PFSK-1 (cell line): Measurements from ENCODE around the gene RGS6.

ENCODE experiments used
- FOXP2 ChIP-seq: optimal IDR thresholded peaks from 2 replicates; pipeline ENCODE3; 2011; ENCODE audit warnings: borderline replicate concordance, control low read depth, inconsistent platforms; ENCODE audit not compliant: insufficient read depth; ENCODE audit errors: extremely low read length, extremely low read depth
- POLR2AphosphoS5 ChIP-seq: IDR thresholded peaks from 2 replicates; pipeline ENCODE4 v1.6.1; 2012; ENCODE audit warnings: low read depth, mild to moderate bottlenecking, control low read depth, low read length, moderate library complexity
- SIN3A ChIP-seq: IDR thresholded peaks from 2 replicates; pipeline ENCODE4 v1.6.1; 2012; ENCODE audit warnings: mild to moderate bottlenecking, low read length, moderate library complexity, borderline replicate concordance; ENCODE audit not compliant: insufficient read depth
- TAF1 ChIP-seq: IDR thresholded peaks from 2 replicates; pipeline ENCODE4 v1.6.1; 2012; ENCODE audit warnings: low read length, control low read depth, borderline replicate concordance; ENCODE audit not compliant: insufficient read depth
- TF ChIP-seq, protein P1 (sequence below), 2 experiments: IDR thresholded peaks; 2 replicates each; pipeline versions ENCODE4 v1.6.1 to v1.8.0; 2011 to 2012; ENCODE audit warnings: low read depth in 2 of 2, low read length in 2 of 2, control low read depth in 1 of 2, inconsistent platforms in 1 of 2, mild to moderate bottlenecking in 1 of 2, moderate library complexity in 1 of 2; ENCODE audit not compliant: insufficient read depth in 1 of 2

The RGS6 gene

GRCh38 chr14:72590577-72590976, 658.3 kb downstream of the RGS6 start:
- TF ChIP-seq SIN3A: no peak
- TF ChIP-seq, protein P1, sequence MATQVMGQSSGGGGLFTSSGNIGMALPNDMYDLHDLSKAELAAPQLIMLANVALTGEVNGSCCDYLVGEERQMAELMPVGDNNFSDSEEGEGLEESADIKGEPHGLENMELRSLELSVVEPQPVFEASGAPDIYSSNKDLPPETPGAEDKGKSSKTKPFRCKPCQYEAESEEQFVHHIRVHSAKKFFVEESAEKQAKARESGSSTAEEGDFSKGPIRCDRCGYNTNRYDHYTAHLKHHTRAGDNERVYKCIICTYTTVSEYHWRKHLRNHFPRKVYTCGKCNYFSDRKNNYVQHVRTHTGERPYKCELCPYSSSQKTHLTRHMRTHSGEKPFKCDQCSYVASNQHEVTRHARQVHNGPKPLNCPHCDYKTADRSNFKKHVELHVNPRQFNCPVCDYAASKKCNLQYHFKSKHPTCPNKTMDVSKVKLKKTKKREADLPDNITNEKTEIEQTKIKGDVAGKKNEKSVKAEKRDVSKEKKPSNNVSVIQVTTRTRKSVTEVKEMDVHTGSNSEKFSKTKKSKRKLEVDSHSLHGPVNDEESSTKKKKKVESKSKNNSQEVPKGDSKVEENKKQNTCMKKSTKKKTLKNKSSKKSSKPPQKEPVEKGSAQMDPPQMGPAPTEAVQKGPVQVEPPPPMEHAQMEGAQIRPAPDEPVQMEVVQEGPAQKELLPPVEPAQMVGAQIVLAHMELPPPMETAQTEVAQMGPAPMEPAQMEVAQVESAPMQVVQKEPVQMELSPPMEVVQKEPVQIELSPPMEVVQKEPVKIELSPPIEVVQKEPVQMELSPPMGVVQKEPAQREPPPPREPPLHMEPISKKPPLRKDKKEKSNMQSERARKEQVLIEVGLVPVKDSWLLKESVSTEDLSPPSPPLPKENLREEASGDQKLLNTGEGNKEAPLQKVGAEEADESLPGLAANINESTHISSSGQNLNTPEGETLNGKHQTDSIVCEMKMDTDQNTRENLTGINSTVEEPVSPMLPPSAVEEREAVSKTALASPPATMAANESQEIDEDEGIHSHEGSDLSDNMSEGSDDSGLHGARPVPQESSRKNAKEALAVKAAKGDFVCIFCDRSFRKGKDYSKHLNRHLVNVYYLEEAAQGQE (IDR thresholded peaks at IDR 0.05; ENCODE audit: insufficient read depth in 1 of 2, low read depth in 2 of 2, low read length in 2 of 2): no peak
- no peak for TF ChIP-seq TAF1
- TF ChIP-seq FOXP2: no peak
- no peak for TF ChIP-seq POLR2AphosphoS5

GRCh38 chr14:72591391-72591790, 659.2 kb downstream of the RGS6 start:
- no peak for TF ChIP-seq TAF1
- no peak for TF ChIP-seq SIN3A
- TF ChIP-seq POLR2AphosphoS5: no peak
- TF ChIP-seq FOXP2: no peak
- TF ChIP-seq, protein P1 (IDR thresholded peaks at IDR 0.05; ENCODE audit: insufficient read depth in 1 of 2, low read depth in 2 of 2, low read length in 2 of 2): no peak

DNA sequence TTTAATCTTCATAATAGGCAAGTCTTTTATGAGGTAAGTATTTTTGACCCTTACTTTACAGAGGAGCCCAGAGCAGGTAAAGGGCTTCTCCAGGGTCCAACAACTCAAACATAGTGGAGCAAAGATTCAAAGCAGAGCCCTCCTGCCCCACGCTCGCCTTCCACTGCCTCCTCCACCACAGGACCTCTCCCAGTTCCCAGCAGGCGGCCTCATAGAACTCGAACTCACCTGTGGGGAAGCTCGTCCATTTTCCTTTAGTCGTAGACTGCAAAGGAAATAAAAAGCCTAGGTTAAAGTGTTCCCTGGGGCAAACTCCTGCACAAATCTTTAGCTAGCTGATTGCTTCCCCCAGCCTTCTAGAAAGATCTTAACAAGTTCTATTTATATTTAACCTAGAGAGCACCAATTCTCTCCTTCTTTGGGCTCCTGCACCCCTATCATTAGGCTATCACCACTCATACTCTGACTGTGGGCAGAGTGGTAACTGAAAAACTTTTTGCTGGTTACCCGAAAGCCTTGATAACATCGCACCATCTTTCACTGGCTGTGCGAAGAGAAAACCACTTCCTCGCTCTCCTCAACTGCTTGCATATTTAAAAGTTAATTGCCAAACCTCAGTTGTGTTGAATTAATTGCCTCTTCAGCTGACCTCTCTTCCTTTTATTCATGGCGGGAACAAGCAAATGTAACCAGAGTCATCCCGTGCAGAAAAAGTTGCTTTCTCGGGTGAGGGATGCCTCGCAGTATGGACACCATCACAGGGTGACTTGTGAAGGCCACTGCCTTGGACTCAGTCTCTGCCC, 662.1 kb downstream of the RGS6 start:
- TF ChIP-seq SIN3A (no peak), FOXP2 (no peak), TAF1 (no peak), POLR2AphosphoS5 (no peak)
- TF ChIP-seq, protein P1 (IDR thresholded peaks at IDR 0.05; ENCODE audit: insufficient read depth in 1 of 2, low read depth in 2 of 2, low read length in 2 of 2): no peak

DNA sequence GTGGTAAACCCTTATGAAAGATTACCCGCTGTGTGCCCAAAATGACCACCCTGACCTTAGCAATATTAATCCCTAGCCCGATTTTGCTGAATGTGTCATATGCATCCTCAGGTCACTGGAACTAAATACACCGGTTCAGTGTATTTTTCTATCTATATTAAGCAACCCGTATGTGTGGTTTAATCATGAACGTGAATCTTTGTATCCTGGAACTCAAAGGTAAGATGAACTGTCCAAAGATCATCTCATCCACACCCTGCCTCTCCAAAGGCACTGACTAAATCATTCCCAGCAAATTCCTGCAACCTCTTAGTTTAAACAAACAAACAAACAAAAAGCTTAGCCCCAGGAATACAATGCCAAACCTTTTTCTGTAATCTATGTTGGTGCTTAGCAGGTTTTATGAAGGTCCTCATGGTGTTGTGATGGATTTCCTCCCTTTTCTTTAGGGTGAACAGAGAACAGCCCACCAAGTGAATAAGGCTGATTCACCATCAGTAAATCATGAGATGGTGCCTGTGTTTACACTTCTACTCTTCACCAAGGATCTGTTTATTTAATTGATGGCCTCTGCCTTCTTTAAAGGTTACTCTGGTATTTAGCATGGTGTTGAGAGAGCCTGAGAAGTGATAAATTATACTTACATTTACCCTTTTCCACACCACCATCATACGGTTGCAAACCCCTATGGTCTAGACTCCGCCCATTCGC, 663.1 kb downstream of the RGS6 start:
- TF ChIP-seq SIN3A: no peak
- TF ChIP-seq, protein P1 (IDR thresholded peaks at IDR 0.05; ENCODE audit: insufficient read depth in 1 of 2, low read depth in 2 of 2, low read length in 2 of 2): no peak
- no peak for TF ChIP-seq POLR2AphosphoS5
- no peak for TF ChIP-seq FOXP2
- TF ChIP-seq TAF1: no peak
